Stimulated activated effector memory CD8-positive, alpha-beta T cell treated with anti-CD3 and anti-CD28 coated beads, Interleukin-12 subunit alpha, Interleukin-12 subunit beta, amount 100 ng/mL, for 72 hours (primary cell): ENCODE data around the gene CRHR2.

ENCODE experiments used
- ATAC-seq: fragments of 150-1000 bp; cut with Tn5 transposase; 2 replicates; pipeline ENCODE4 v1.10.0; 2021
- DNase-seq, 2 donors: peaks; one replicate each; pipeline ENCODE4 v3.0.0; 2021 to 2022; ENCODE audit warnings: low spot score in 2 of 2
- H3K27ac Mint-ChIP-seq: one replicate; pipeline ENCODE4 v1.8.0; 2022; ENCODE audit warnings: mild to moderate bottlenecking, mixed read lengths
- H3K36me3 Mint-ChIP-seq: one replicate; pipeline ENCODE4 v1.8.0; 2022; ENCODE audit warnings: mild to moderate bottlenecking, mixed read lengths
- H3K4me1 Mint-ChIP-seq: one replicate; pipeline ENCODE4 v1.8.0; 2022; ENCODE audit warnings: mixed read lengths
- H3K4me3 Mint-ChIP-seq: one replicate; pipeline ENCODE4 v1.8.0; 2022; ENCODE audit warnings: mild to moderate bottlenecking, mixed read lengths
- H3K9me3 Mint-ChIP-seq: one replicate; pipeline ENCODE4 v1.8.0; 2022; ENCODE audit warnings: mixed read lengths

Gene CRHR2

GRCh38 chr7:30674876-30675275 is 7.4 kb downstream of the CRHR2 start:
- H3K4me3 Mint-ChIP-seq, result no peak overlapping the region
- peaks cover 5% of the 10 kb centered on the region for H3K4me1 Mint-ChIP-seq
- DNase-seq, result no peak
- H3K27ac Mint-ChIP-seq, result no peak overlapping the region
- H3K9me3 Mint-ChIP-seq, result peaks cover 5% of the 10 kb centered on the region
- no peaks in the 10 kb centered on the region for H3K36me3 Mint-ChIP-seq
- ATAC-seq, result no peak

GRCh38 chr7:30674420-30674819 is 7.8 kb downstream of the CRHR2 start:
- peaks cover 5% of the 10 kb centered on the region for H3K9me3 Mint-ChIP-seq
- ATAC-seq (no peak), DNase-seq (no peak)
- H3K4me3 Mint-ChIP-seq, result no peak overlapping the region
- peaks cover 5% of the 10 kb centered on the region for H3K4me1 Mint-ChIP-seq
- no peaks in the 10 kb centered on the region for H3K36me3 Mint-ChIP-seq
- H3K27ac Mint-ChIP-seq, result no peak overlapping the region

DNA sequence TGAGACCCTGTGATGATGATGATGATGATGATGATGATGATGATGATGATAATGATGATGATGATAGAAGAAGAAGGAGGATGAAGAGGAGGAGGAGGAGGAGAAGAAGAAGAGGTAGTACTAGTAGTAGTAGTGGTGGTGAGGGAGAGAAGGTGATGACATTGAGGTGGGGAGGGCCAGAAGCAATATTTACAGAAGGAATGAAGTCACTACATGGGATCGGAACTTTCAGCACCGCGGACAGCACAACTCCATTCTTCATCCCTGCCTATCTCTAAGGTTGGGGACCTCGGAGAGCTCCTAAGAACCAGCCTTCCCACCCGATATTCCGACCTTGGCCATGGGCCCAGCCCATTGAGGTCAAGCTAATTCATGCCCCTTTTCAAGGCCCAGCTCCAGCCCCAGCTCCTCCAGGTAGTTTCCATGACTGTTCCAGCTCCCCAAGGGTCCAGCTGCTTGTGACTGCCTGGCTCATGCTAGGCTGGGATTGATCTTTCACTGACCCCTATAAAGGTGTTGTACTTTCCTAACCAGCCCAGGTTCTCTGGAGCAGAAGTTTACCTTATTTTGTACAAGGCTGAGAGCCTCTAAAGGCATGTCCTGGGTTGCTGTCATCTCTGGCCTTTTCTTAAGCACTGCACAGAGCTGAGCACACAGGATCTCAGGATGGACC is 10.3 kb downstream of the CRHR2 start:
- Mint-ChIP-seq H3K4me3 (no peak overlapping the region), H3K9me3 (peaks cover 5% of the 10 kb centered on the region), H3K4me1 (no peaks in the 10 kb centered on the region), H3K27ac (no peak overlapping the region), H3K36me3 (no peaks in the 10 kb centered on the region)
- ATAC-seq (no peak), DNase-seq (no peak)

DNA sequence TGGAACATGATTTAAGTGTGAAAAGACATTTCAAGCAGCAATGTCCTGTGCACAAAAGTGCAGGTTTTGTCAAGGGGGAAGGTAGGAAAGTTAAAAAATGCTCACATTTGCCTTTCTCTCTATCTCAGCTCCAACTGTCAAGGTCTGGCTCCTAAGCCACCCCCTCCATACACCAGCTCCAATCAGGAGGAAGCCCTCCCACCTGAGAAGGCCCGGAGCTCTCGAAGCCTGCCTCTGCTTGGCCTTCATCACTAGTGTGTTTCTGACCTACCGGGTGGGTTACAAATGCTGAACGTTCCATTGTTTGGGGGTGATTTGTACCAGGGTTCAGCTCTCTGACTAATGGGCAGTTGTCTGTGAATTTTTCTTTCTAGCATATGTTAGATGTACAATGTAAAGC is 14.2 kb downstream of the CRHR2 start:
- H3K27ac Mint-ChIP-seq, result no peak overlapping the region
- no peaks in the 10 kb centered on the region for H3K4me1 Mint-ChIP-seq
- DNase-seq, result no peak
- H3K36me3 Mint-ChIP-seq, result no peaks in the 10 kb centered on the region
- no peak overlapping the region for H3K4me3 Mint-ChIP-seq
- peaks cover 5% of the 10 kb centered on the region for H3K9me3 Mint-ChIP-seq
- no peak for ATAC-seq

DNA sequence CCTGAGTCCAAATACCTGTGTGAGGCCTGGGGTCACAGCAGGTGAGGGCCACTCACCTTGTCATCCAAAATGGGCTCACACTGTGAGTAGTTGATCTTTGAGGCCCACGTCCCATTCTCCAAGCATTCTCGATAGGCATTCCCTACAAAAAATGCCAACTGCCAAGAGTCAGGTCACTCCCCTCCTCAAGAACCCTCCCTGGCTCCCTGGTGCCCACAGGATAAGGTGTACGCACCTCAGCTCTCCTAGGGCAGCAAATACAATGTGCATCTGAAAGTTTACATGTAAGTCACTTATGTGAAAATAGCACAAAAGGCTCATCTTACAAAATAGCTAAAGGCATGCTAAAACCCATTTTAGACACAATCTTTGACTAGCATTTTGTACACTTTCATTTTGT is 15.1 kb downstream of the CRHR2 start:
- H3K4me3 Mint-ChIP-seq, result no peak overlapping the region
- H3K36me3 Mint-ChIP-seq, result no peaks in the 10 kb centered on the region
- DNase-seq (no peak), ATAC-seq (no peak)
- H3K27ac Mint-ChIP-seq, result no peak overlapping the region
- H3K9me3 Mint-ChIP-seq, result peaks cover 5% of the 10 kb centered on the region
- no peaks in the 10 kb centered on the region for H3K4me1 Mint-ChIP-seq

GRCh38 chr7:30665449-30665848 is 16.8 kb downstream of the CRHR2 start:
- no peak overlapping the region for H3K27ac Mint-ChIP-seq
- no peaks in the 10 kb centered on the region for H3K9me3 Mint-ChIP-seq
- no peak overlapping the region for H3K4me3 Mint-ChIP-seq
- ATAC-seq (no peak), DNase-seq (no peak)
- H3K36me3 Mint-ChIP-seq, result no peaks in the 10 kb centered on the region
- no peaks in the 10 kb centered on the region for H3K4me1 Mint-ChIP-seq

GRCh38 chr7:30665043-30665442 is 17.2 kb downstream of the CRHR2 start:
- Mint-ChIP-seq H3K36me3 (no peaks in the 10 kb centered on the region), H3K9me3 (no peaks in the 10 kb centered on the region), H3K4me3 (no peak overlapping the region), H3K4me1 (no peaks in the 10 kb centered on the region), H3K27ac (no peak overlapping the region)
- ATAC-seq, result no peak
- no peak for DNase-seq

DNA sequence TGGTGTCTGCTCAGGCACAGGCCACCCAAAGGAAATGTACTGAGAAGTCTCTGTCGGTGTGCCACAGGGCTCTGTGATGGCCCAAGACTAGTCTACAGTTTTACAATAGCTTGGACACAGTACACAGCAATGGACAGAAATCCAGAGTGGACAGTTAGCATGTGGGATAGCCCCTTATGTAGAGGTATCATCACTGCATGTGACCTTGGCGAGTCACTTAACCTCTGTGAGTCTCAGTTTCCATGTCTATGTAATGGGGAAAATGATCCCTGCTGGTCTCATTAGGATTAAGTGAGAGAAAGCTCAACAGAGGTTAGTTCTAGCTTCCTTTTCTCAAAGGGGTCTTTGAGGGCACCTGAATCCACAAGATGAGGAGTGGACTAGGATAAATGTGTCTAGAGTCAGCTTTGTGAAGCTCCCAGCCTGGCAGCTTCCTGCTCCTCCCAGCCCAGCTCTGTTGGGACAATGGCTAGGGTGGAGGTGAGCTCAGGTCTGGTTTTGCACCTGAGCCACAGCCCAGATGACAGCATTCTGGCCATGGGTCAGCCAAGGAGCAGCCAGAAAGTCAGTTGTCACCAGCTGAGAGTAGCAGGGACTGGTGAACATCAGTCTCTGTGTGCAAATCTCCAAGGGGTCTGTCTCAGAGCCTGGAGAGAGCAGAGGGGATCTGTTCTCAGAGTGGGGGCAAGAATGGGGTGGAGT is 17.9 kb downstream of the CRHR2 start:
- no peak for DNase-seq
- H3K4me1 Mint-ChIP-seq, result no peaks in the 10 kb centered on the region
- no peaks in the 10 kb centered on the region for H3K9me3 Mint-ChIP-seq
- H3K36me3 Mint-ChIP-seq, result no peaks in the 10 kb centered on the region
- no peak overlapping the region for H3K4me3 Mint-ChIP-seq
- ATAC-seq, result no peak
- H3K27ac Mint-ChIP-seq, result no peak overlapping the region

- DNase-seq (no peak), ATAC-seq (no peak)
- no peak overlapping the region for H3K4me3 Mint-ChIP-seq
- no peaks in the 10 kb centered on the region for H3K9me3 Mint-ChIP-seq
- H3K4me1 Mint-ChIP-seq, result no peaks in the 10 kb centered on the region
- H3K36me3 Mint-ChIP-seq, result no peaks in the 10 kb centered on the region
- no peak overlapping the region for H3K27ac Mint-ChIP-seq
Measured at GRCh38 chr7:30663414-30663813, 18.8 kb downstream of the CRHR2 start.

- Mint-ChIP-seq H3K9me3 (no peaks in the 10 kb centered on the region), H3K4me3 (no peak overlapping the region), H3K4me1 (no peaks in the 10 kb centered on the region), H3K27ac (no peak overlapping the region), H3K36me3 (no peaks in the 10 kb centered on the region)
- no peak for ATAC-seq
- DNase-seq, result no peak
Measured at GRCh38 chr7:30662431-30662939, 19.8 kb downstream of the CRHR2 start.

DNA sequence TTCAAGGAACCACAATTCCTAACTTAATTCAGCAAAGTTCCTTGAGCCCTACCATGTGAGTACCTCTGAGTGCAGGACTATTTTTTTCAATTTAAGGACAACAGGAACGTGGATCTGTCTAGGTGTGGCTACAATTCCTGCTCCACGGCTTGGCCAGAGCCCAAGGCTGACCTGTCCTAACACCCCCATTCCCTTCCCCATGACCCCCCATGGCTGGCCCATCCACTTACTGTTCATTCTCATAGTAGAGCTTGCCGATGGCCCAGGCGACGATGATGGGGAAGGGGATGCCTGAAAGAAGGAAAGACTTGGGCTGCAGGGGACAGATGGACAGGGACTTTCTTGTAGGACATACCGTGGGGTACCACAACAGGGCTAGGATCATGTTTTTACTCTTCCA is 20.3 kb downstream of the CRHR2 start:
- ATAC-seq (no peak), DNase-seq (no peak)
- Mint-ChIP-seq H3K4me3 (no peak overlapping the region), H3K27ac (no peak overlapping the region), H3K36me3 (no peaks in the 10 kb centered on the region), H3K4me1 (no peaks in the 10 kb centered on the region), H3K9me3 (no peaks in the 10 kb centered on the region)

DNA sequence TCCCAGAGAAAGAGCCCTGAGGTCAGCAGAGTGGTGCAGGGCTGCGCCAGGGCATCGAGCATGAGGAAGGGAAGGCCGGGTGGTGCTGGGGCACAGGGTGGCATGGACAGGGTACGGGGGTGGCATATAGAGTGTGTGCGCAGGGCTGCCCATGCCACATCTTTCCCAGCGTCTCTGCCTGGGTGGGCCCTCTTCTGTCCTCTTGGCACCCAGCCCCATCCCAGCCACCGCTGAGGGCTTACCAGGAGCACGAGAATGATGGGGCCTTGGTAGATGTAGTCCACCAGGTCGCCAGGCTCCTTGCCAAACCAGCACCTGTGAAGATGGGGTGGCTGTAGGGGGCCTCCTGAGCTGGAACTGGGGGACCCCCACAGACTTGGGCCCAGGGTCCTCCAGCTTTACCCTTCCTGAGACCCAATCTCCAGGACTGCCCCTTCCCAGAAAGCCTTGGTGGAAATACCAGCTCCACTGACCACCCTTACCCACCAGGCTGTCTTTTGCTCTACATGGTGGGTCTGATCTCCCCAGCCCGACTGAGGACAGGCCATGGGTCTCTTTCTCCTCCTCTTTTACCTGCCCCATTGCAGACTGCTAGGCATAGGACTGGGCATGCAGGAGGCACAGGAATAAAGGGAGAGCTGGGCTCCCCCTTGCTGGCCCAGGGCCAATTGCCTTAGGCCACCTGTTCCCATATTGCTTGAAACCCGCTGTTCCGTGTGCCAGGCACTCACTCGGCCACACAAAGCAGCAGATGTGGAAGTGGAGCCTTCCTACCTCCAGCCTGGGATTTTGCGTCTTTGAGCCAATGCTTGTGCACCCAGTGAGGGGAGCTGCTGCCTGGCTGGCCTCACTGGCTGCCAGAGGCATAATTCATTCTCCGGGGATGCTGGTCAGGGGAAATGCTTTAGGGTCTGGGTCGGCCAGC is 21.7 kb downstream of the CRHR2 start:
- Mint-ChIP-seq H3K27ac (no peak overlapping the region), H3K4me1 (no peaks in the 10 kb centered on the region)
- no peak for DNase-seq

GRCh38 chr7:30659312-30659711 is 22.9 kb downstream of the CRHR2 start:
- no peaks in the 10 kb centered on the region for H3K4me1 Mint-ChIP-seq
- DNase-seq (no peak), ATAC-seq (no peak)
- H3K4me3 Mint-ChIP-seq, result no peak overlapping the region
- H3K9me3 Mint-ChIP-seq, result no peaks in the 10 kb centered on the region
- H3K36me3 Mint-ChIP-seq, result no peaks in the 10 kb centered on the region
- H3K27ac Mint-ChIP-seq, result no peak overlapping the region

More for the DNA sequence above, 21.7 kb downstream of the CRHR2 start:
- H3K36me3 Mint-ChIP-seq, result no peaks in the 10 kb centered on the region
- no peak for ATAC-seq
- H3K9me3 Mint-ChIP-seq, result no peaks in the 10 kb centered on the region
- H3K4me3 Mint-ChIP-seq, result no peak overlapping the region

DNA sequence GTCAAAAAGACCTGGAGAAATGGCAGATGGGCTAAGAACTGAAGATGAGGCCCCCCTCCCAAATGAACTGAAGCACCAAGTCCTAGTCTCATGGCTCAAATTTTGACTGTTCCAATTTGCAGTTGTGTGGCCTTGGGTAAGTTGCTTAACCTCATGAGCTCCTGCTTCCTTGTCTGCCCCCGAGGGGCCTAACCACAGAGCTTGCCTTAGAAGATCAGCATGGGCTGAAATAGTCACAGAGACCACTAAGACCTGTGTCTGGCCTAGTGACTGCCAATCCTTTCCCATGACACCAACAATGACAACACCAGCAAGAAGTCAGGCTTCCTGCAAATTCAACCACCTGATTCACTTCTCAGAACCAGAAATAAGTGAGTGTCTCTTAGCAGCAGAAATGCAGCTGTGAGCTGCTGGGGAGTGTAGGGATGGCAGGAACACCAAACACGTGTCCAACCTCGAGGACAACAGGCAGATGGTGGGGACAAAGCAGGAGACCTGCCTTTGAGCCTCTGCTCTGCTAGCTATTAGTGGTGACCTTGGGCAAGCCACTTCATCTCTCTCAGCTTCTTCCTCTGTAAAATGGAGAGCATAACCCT is 23.7 kb downstream of the CRHR2 start:
- Mint-ChIP-seq H3K9me3 (no peaks in the 10 kb centered on the region), H3K27ac (no peak overlapping the region), H3K4me1 (no peaks in the 10 kb centered on the region), H3K4me3 (no peak overlapping the region), H3K36me3 (no peaks in the 10 kb centered on the region)
- ATAC-seq (no peak), DNase-seq (no peak)

DNA sequence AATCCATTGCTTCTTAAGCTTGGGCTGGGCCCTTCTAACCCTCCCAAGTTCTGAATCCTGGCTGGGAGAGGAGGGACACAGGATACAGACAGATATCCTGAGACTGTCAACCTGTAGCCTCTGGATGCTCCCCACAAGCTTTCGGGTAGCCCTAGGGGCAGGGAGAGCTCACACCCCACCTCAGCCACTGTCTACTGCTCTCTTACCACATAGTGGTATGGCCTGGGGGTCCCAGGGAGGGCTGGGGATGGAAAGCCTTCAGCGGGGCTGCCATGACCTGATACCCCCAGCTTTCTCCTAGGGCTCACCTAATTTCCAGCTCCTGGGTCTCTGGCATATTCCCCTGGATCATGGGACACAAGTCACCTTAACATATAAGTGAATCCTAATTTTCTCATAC is 25.1 kb downstream of the CRHR2 start:
- Mint-ChIP-seq H3K27ac (no peak overlapping the region), H3K9me3 (no peaks in the 10 kb centered on the region), H3K36me3 (no peaks in the 10 kb centered on the region), H3K4me1 (no peaks in the 10 kb centered on the region), H3K4me3 (no peak overlapping the region)
- DNase-seq (no peak), ATAC-seq (no peak)
